ENCODE data around the gene SRSF12. TPM values are rescaled to one million over a fixed set of nuclear protein-coding genes. Genes with fewer than 3 reads are reported as not detected.

The SRSF12 gene
- total RNA-seq, 2 experiments from 2014 or later: not detected

DNA sequence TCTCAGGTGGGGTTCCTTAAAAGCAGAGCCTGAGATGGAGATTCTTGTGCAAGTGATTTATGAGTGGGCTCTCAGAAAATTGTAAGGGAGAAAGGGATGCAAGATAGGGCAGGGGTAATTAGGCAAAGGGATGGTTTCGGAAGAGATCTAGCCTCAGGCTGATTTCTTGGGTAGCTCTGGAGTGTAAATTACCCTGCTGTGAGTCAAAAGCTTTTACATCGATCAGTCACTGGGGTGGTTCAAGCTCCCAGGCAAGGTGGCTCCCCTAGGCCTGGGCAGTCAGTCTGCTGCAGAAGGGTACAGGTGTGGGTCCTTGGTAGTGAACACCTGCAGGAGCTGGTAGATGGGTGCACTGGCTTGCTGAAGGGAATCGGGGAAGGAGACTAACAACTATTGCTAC is 16.9 kb upstream of the SRSF12 start:
- Histone ChIP-seq H3K27me3 (ENCODE audit: control insufficient read depth in 1 of 2, insufficient read depth in 2 of 2, low read length in 2 of 2) (no peaks in the 10 kb centered on the region), H3K36me3 (ENCODE audit: insufficient read depth, low read length) (no peaks in the 10 kb centered on the region), H3K4me1 (ENCODE audit: insufficient read depth, low read length) (no peaks in the 10 kb centered on the region), H3K4me3 (ENCODE audit: low read length) (no peak overlapping the region), H3K9me3 (ENCODE audit: control insufficient read depth in 1 of 2, insufficient read depth in 1 of 2, low read length in 2 of 2) (no peaks in the 10 kb centered on the region), H3K27ac (ENCODE audit: low read depth in 1 of 2, low read length in 2 of 2) (no peak overlapping the region)
- no peaks in the 10 kb centered on the region for H3K9me3 Mint-ChIP-seq
- intact Hi-C loops (cut with DNase I, micrococcal nuclease): no loop called here
- H3K4me3 Mint-ChIP-seq: no peak overlapping the region
- no peak for TF ChIP-seq CTCF (IDR thresholded peaks at IDR 0.05)
- H3K4me1 Mint-ChIP-seq (ENCODE audit: low read depth): no peaks in the 10 kb centered on the region
- ChIA-PET POLR2A (no interaction called here), CTCF (no interaction called here)
- ATAC-seq (ENCODE audit: poor library complexity): no peak
- no peaks in the 10 kb centered on the region for H3K27me3 Mint-ChIP-seq
- no peak for DNase-seq
- H3K27ac Mint-ChIP-seq: no peak overlapping the region
- no peaks in the 10 kb centered on the region for H3K36me3 Mint-ChIP-seq (ENCODE audit: low read depth)

DNA sequence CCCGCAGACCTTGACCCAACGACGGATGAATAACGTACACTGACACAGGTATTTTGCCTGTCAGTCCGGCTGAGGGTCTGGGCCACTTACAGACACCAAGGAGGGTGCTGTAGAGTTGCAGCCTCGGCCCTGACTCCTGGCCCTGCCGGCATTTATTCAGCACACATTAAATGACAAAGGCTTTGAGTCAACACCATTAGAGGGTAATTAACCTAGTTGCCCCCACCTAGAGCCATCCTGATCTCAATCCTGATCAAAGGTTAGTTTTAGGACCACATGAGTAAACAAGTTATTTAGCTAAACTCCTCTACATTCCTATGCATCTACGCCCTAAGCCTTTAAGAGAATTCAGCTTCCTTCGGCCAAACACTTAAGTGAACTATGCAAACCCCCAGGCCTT is 16.1 kb upstream of the SRSF12 start:
- no peak for DNase-seq
- Histone ChIP-seq H3K27ac (ENCODE audit: low read depth in 1 of 2, low read length in 2 of 2) (no peak overlapping the region), H3K27me3 (ENCODE audit: control insufficient read depth in 1 of 2, insufficient read depth in 2 of 2, low read length in 2 of 2) (no peaks in the 10 kb centered on the region), H3K9me3 (ENCODE audit: control insufficient read depth in 1 of 2, insufficient read depth in 1 of 2, low read length in 2 of 2) (no peaks in the 10 kb centered on the region), H3K36me3 (ENCODE audit: insufficient read depth, low read length) (no peaks in the 10 kb centered on the region), H3K4me1 (ENCODE audit: insufficient read depth, low read length) (no peaks in the 10 kb centered on the region), H3K4me3 (ENCODE audit: low read length) (no peak overlapping the region)
- Mint-ChIP-seq H3K4me1 (ENCODE audit: low read depth) (no peaks in the 10 kb centered on the region), H3K27ac (no peak overlapping the region), H3K36me3 (ENCODE audit: low read depth) (no peaks in the 10 kb centered on the region), H3K27me3 (no peaks in the 10 kb centered on the region), H3K4me3 (no peak overlapping the region), H3K9me3 (no peaks in the 10 kb centered on the region)
- no peak for ATAC-seq (ENCODE audit: poor library complexity)
- POLR2A ChIA-PET: no interaction called here
- CTCF ChIA-PET: no interaction called here
- intact Hi-C loops (cut with DNase I, micrococcal nuclease): no loop called here
- TF ChIP-seq CTCF (IDR thresholded peaks at IDR 0.05): no peak

DNA sequence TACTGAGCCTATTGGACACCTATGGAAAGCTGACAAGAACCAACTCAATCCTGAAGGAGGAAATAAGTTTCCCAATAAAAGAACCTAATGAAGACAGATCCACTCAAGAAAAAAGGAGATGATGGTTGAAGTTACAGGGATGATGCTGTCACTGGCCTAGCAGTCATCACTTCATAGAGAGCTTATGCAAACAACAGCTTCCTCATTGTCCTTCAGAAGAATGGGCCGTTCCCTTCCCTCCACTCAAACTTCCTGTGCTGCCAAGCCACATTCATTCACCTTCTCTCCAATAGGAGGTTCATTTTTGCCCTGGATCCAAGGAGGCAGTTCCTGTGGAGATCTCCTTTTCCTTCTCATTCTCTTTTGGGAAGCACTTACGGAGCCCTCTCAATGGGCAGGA is 14.2 kb upstream of the SRSF12 start:
- H3K27ac Mint-ChIP-seq: no peak overlapping the region

More for the DNA sequence above, 14.2 kb upstream of the SRSF12 start:
- intact Hi-C loops (cut with DNase I, micrococcal nuclease): no loop called here
- ATAC-seq (ENCODE audit: poor library complexity) (no peak), DNase-seq (no peak)
- Histone ChIP-seq H3K4me3 (ENCODE audit: low read length) (no peak overlapping the region), H3K27me3 (ENCODE audit: control insufficient read depth in 1 of 2, insufficient read depth in 2 of 2, low read length in 2 of 2) (no peaks in the 10 kb centered on the region), H3K27ac (ENCODE audit: low read depth in 1 of 2, low read length in 2 of 2) (no peak overlapping the region), H3K9me3 (ENCODE audit: control insufficient read depth in 1 of 2, insufficient read depth in 1 of 2, low read length in 2 of 2) (peaks cover 0 to 7% of the 10 kb centered on the region in 2 experiments), H3K36me3 (ENCODE audit: insufficient read depth, low read length) (no peaks in the 10 kb centered on the region), H3K4me1 (ENCODE audit: insufficient read depth, low read length) (no peaks in the 10 kb centered on the region)
- Mint-ChIP-seq H3K27me3 (no peaks in the 10 kb centered on the region), H3K36me3 (ENCODE audit: low read depth) (peaks cover 5% of the 10 kb centered on the region), H3K4me3 (no peak overlapping the region), H3K9me3 (peaks cover 4% of the 10 kb centered on the region), H3K4me1 (ENCODE audit: low read depth) (no peaks in the 10 kb centered on the region)
- TF ChIP-seq CTCF (IDR thresholded peaks at IDR 0.05): no peak
- ChIA-PET POLR2A (no interaction called here), CTCF (no interaction called here)

Measured in CD4-positive, alpha-beta T cell (primary cell).